OCI-LY1 (cell line): ENCODE data around the gene SYNGR1.

Source experiments
- EZH2 ChIP-seq: fragments of 200-600 bp; sonication (generic), shearing (Covaris generic); IDR thresholded peaks from 2 replicates; pipeline ENCODE4 v1.8.0; 2017; ENCODE audit warnings: borderline replicate concordance, mixed run types, mild to moderate bottlenecking, antibody characterized with exemption, low read length, moderate library complexity, mixed read lengths
- TF ChIP-seq, protein P1 (sequence below): fragments of 200-600 bp; sonication (generic), shearing (Covaris generic); IDR thresholded peaks from 2 replicates; pipeline ENCODE4 v1.5.1; 2017; ENCODE audit warnings: mild to moderate bottlenecking, antibody characterized with exemption, low read length, moderate library complexity, mixed read lengths

DNA sequence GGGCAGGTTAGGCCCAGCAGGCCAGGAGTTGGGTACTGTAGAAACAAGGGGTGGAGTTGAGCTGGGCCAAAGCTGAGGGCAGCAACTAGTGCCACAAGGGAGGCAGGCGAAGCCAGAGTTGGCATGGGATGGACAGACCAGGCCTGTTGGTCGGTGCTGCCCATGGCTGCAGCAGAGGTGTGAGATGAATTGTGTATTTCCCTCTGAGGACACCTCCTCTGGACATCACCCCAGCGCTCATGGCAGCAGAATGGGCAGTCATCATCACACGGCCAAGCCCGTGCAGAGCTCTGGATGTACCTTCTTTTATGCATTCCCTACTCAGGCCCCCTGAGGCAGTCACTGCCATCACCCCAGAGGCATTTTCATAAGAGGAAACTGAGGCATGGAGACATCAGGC is 70.1 kb downstream of the SYNGR1 start:
- TF ChIP-seq, protein P1, sequence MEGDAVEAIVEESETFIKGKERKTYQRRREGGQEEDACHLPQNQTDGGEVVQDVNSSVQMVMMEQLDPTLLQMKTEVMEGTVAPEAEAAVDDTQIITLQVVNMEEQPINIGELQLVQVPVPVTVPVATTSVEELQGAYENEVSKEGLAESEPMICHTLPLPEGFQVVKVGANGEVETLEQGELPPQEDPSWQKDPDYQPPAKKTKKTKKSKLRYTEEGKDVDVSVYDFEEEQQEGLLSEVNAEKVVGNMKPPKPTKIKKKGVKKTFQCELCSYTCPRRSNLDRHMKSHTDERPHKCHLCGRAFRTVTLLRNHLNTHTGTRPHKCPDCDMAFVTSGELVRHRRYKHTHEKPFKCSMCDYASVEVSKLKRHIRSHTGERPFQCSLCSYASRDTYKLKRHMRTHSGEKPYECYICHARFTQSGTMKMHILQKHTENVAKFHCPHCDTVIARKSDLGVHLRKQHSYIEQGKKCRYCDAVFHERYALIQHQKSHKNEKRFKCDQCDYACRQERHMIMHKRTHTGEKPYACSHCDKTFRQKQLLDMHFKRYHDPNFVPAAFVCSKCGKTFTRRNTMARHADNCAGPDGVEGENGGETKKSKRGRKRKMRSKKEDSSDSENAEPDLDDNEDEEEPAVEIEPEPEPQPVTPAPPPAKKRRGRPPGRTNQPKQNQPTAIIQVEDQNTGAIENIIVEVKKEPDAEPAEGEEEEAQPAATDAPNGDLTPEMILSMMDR = no peak
- no peak for TF ChIP-seq EZH2
